Brain microvascular endothelial cell (primary cell): ENCODE data around the gene ZGRF1.
"Not testable (repeated sequence)": the region's sequence is repeated elsewhere in the genome, so short reads cannot be mapped to it uniquely, and the experiment has no call there.

Experiments used
- DNase-seq: peaks from one replicate; pipeline ENCODE4 v3.0.0-alpha.2; 2020
- H3K27ac ChIP-seq: fragments of 250-450 bp; sonication (Bioruptor Pico); 2 replicates; pipeline ENCODE4 v1.5.1; 2020; ENCODE audit warnings: mild to moderate bottlenecking, moderate library complexity
- H3K27me3 ChIP-seq: fragments of 250-450 bp; sonication (Bioruptor Pico); replicated peaks from 2 replicates; pipeline ENCODE4 v1.5.1; 2020; ENCODE audit warnings: mild to moderate bottlenecking
- H3K36me3 ChIP-seq: fragments of 250-450 bp; sonication (Bioruptor Pico); replicated peaks from 2 replicates; pipeline ENCODE4 v1.5.1; 2020; ENCODE audit warnings: mild to moderate bottlenecking
- H3K4me3 ChIP-seq: 2 replicates; pipeline ENCODE4 v1.5.1; 2011; ENCODE audit warnings: low read depth, mild to moderate bottlenecking, control low read depth, low read length, moderate library complexity
- in situ Hi-C: cut with HindIII; loops from 2 replicates; pipeline ENCODE4 v1.10.0; 2017; ENCODE audit warnings: low sequenced_read_pairs, low pct_ligation_motif_present
- TF ChIP-seq, protein P1 (sequence below): IDR thresholded peaks from 2 replicates; pipeline ENCODE4 v1.5.1; 2011; ENCODE audit warnings: low read depth, mild to moderate bottlenecking, moderate library complexity, low read length, control low read depth, inconsistent platforms; ENCODE audit errors: missing control alignments

The ZGRF1 gene

DNA sequence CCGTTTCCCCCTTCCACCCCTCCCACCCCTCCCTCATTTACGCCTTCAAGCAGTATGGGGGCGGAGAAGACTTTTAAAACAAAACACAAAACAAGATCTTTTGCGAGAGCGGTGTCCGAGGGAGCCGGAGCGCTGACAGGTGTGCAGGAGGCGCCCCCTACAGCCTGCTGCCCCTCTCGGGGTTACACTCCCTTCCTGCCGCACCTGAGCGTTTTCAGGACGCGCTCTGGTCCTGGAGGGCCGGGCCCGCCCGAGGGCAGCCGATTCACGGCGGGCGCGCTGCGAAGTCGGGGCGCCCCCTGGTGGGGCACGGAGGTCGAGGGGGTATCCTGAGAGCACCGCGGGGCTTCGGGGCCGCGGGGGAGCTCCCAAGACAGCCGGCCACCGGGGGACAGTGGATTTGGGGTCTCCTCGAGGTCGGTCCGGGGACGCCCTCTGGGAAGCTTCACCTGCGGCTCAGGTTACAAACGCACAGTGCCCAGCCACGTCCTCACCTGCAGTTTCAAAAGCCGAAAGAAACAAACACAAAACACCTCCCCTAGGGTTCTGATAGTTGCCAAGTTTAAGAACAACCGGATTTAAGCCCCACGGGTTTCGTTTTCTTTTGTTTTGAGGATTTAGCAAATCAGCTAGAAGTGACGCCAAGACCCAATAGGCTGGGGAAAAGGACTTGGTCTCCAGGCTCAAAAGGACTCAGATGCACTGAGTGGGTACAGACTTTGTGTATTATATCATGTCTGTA is 112.8 kb downstream of the ZGRF1 start:
- Histone ChIP-seq H3K36me3 (no peaks in the 10 kb centered on the region), H3K27me3 (peaks cover 56% of the 10 kb centered on the region), H3K27ac (no peak overlapping the region), H3K4me3 (peak overlapping the region; percentile 59)
- in situ Hi-C loops, result no loop called here
- TF ChIP-seq, protein P1, sequence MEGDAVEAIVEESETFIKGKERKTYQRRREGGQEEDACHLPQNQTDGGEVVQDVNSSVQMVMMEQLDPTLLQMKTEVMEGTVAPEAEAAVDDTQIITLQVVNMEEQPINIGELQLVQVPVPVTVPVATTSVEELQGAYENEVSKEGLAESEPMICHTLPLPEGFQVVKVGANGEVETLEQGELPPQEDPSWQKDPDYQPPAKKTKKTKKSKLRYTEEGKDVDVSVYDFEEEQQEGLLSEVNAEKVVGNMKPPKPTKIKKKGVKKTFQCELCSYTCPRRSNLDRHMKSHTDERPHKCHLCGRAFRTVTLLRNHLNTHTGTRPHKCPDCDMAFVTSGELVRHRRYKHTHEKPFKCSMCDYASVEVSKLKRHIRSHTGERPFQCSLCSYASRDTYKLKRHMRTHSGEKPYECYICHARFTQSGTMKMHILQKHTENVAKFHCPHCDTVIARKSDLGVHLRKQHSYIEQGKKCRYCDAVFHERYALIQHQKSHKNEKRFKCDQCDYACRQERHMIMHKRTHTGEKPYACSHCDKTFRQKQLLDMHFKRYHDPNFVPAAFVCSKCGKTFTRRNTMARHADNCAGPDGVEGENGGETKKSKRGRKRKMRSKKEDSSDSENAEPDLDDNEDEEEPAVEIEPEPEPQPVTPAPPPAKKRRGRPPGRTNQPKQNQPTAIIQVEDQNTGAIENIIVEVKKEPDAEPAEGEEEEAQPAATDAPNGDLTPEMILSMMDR, result peak; percentile 64
- no peak for DNase-seq

DNA sequence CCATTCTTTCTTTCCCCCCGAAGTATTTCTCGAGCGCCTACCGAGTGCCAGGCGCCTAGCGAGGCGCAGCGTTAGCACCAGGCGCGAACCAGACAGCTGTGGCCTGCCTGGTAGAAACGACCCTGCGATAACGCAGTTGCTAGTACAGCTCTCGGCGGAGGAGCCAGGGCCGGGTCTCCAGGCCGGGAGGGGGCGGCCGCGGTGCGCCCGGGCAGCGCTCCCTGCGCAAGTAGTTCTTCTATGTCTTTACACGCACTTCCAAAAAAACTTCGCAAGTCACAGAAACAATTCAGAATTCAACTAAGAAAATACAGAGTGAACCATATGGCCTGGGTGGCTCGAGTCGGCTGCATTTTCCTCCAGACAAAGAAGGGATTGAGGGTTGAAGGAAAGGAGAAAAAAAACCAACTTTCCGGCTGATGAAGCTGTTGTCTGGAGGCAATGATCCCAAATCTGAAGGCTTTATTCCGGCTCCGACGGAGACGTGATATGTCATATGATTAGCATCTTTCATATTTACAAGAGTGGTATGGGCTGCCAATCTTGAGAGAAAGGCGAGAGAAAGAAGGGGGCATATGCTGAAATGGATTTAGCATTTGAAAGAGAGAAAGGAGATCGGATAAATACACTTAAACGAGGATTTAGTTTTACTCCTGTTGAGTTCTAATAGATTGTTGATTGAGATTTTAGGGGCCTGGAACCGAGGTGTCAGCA is 113.5 kb downstream of the ZGRF1 start:
- DNase-seq, result peak; percentile 24
- TF ChIP-seq, protein P1, result peak; percentile 45
- Histone ChIP-seq H3K27ac (no peak overlapping the region), H3K36me3 (no peaks in the 10 kb centered on the region), H3K4me3 (peak overlapping the region; percentile 59), H3K27me3 (peaks cover 63% of the 10 kb centered on the region)
- in situ Hi-C loops, result no loop called here

DNA sequence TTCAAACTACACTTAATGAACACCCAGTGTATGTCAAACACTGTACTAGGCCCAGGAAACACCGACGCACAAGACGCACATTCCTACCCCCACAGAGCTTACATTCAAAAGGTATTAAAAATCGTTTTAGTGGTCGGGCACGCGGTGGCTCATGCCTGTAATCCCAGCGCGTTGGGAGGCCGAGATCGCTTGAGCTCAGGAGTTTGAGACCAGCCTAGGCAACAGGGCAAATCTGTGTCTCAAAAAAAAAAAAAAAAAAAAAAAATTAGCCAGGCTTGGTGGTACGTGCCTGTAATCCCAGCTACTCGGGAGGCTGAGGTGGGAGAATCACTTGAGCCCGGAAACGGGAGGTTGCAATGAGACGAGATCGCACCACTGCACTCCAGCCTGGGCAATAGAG is 114.3 kb downstream of the ZGRF1 start:
- in situ Hi-C loops, DNase-seq, H3K27ac ChIP-seq, H3K4me3 ChIP-seq, H3K36me3 ChIP-seq: not testable (repeated sequence)
- peaks cover 71% of the 10 kb centered on the region for H3K27me3 ChIP-seq

DNA sequence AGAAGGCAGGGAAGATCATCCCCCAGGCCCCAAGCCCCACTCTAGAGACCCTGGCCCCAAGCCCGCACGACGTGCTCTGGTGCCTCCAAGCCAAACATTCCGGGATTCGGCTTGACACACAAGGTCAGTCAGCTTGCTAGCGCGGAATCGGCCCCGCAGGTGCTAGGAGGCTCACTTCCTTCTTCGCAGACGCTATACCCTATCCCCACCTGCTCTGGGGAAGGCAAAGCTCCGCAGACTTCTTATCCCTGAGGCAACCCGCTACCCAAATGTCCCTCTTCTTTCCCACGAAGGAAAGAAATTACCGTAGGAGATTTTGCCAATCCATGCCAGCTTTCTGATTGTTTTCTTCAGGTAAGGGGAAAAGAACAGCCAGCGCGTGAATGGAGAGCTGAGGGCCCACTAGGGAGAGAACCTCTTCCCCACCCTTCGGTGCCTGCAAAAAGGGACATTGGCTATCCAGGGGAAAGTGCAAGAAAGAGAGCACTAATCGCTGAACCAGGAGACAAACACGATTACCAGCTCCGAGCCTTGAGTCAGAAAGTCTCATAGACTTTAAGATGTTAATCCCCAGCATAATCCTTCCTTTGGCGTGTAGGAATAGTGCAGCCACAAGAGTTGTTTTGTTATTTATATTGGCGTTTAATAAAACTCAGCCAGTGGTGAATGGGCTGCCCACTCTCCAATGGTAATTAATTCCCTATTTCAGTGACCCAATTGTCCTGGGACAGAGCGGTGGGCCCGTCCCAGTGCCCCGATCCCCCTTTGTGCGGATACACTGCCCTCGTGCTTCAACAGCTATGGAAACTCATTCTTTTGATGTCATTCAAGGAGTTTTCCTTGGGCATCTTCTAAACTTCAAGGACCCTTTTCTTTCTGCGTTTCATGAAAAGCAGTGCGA is 115.3 kb downstream of the ZGRF1 start:
- Histone ChIP-seq H3K36me3 (no peaks in the 10 kb centered on the region), H3K4me3 (no peak overlapping the region), H3K27ac (no peak overlapping the region), H3K27me3 (peaks cover 81% of the 10 kb centered on the region)
- DNase-seq, result no peak
- in situ Hi-C loops, result no loop called here
- TF ChIP-seq, protein P1, result no peak

DNA sequence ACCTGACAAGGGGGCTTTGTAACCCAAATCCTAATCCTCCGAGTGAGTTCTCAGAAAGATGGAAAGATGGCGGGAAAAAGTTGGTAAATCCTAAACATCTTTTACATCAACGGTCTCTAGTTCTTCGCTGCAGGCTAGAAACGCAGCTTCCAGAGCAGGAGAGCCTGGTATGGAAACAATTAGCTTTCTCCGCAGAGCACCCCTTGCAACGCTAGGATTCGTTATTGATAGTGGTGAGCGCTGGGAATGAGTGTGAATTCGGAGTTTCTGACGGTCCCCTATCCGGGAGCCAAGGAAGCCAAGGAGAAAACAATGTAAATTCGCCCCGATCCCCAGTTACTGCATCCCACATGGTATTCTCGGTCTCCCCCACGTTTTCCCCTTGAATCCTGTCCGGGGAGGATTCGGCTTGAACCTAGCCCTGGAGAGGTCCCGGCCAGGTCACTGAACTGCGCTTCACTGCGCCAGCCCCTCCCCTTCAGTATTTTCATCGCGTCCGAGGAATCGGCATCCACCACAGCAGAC is 116.0 kb downstream of the ZGRF1 start:
- TF ChIP-seq, protein P1, result no peak
- no peak overlapping the region for H3K27ac ChIP-seq
- no peak overlapping the region for H3K4me3 ChIP-seq
- peaks cover 86% of the 10 kb centered on the region for H3K27me3 ChIP-seq
- in situ Hi-C loops, result no loop called here
- no peak for DNase-seq
- no peaks in the 10 kb centered on the region for H3K36me3 ChIP-seq
